H1 (cell line): Measurements from ENCODE around the gene BIRC5. TPM values are rescaled to one million over a fixed set of nuclear protein-coding genes. Genes with fewer than 3 reads are reported as not detected.

Experiments used
- CTCF ChIA-PET: fragments of 300-600 bp; sonication (Branson Sonifier 250); formaldehyde crosslinking; loops from one replicate; lab custom pipeline; 2021; ENCODE audit not compliant: partially characterized antibody; lab: Charles Lee
- POLR2A ChIA-PET: fragments of 300-600 bp; sonication (Branson Sonifier 250); formaldehyde crosslinking; loops from one replicate; lab custom pipeline; 2021; ENCODE audit warnings: inconsistent platforms; ENCODE audit not compliant: partially characterized antibody; lab: Charles Lee
- DNase-seq, 2 experiments: peaks; one replicate each; pipeline versions ENCODE4 v3.0.0 to v3.0.0-alpha.2; 2010 to 2022; ENCODE audit warnings: low spot score in 2 of 2, low read depth in 1 of 2, mixed read lengths in 1 of 2
- FAIRE-seq: peaks from 2 replicates; lab custom pipeline; 2011; peaks lifted over from hg19 to GRCh38; lab: Jason Lieb, UNC
- H2AFZ ChIP-seq: 2 replicates; pipeline ENCODE4 v1.8.1; 2012; ENCODE audit warnings: low read length, inconsistent platforms
- H2AK5ac ChIP-seq: 2 replicates; pipeline ENCODE4 v1.6.1; 2013; ENCODE audit warnings: low read depth, low read length
- H2BK120ac ChIP-seq: replicated peaks from 2 replicates; pipeline ENCODE3; 2013; ENCODE audit warnings: low read depth, low read length, inconsistent platforms
- H2BK12ac ChIP-seq: 2 replicates; pipeline ENCODE4 v1.6.1; 2013; ENCODE audit warnings: low read depth, low read length
- H2BK15ac ChIP-seq: 2 replicates; pipeline ENCODE4 v1.6.1; 2013; ENCODE audit warnings: low read length
- H2BK20ac ChIP-seq: 2 replicates; pipeline ENCODE4 v1.6.1; 2013; ENCODE audit warnings: low read length
- H2BK5ac ChIP-seq: 2 replicates; pipeline ENCODE4 v1.6.1; 2013; ENCODE audit warnings: low read depth, low read length
- H3K14ac ChIP-seq: 2 replicates; pipeline ENCODE4 v1.6.1; 2013; ENCODE audit warnings: inconsistent platforms; ENCODE audit not compliant: insufficient read length
- H3K18ac ChIP-seq: 2 replicates; pipeline ENCODE4 v1.6.1; 2013; ENCODE audit warnings: low read length; ENCODE audit errors: extremely low read depth
- H3K23ac ChIP-seq: 2 replicates; pipeline ENCODE4 v1.6.1; 2013; ENCODE audit warnings: inconsistent platforms; ENCODE audit not compliant: insufficient read length
- H3K23me2 ChIP-seq: 2 replicates; pipeline ENCODE4 v1.6.1; 2013; ENCODE audit warnings: low read depth, low read length
- H3K27ac ChIP-seq: 2 replicates; pipeline ENCODE4 v1.6.1; 2011; ENCODE audit warnings: low read depth, low read length, inconsistent platforms
- H3K27me3 ChIP-seq, 4 experiments: replicated peaks in 1 of 4; 1 replicate in 1 of 4; 2 replicates in 3 of 4; pipeline versions ENCODE4 v1.6.1 to v1.8.1; 2011 to 2013; ENCODE audit warnings: low read length in 3 of 4, mild to moderate bottlenecking in 3 of 4, inconsistent platforms in 2 of 4, mixed read lengths in 2 of 4, moderate library complexity in 1 of 4; ENCODE audit not compliant: control insufficient read depth in 3 of 4, insufficient read depth in 3 of 4; ENCODE audit errors: extremely low read depth in 1 of 4
- H3K36me3 ChIP-seq, 4 experiments: 2 replicates each; pipeline versions ENCODE4 v1.6.1 to v1.8.1; 2011 to 2013; ENCODE audit warnings: mild to moderate bottlenecking in 4 of 4, low read length in 3 of 4, moderate library complexity in 2 of 4, control low read depth in 1 of 4, inconsistent platforms in 1 of 4; ENCODE audit not compliant: insufficient read depth in 4 of 4, control insufficient read depth in 2 of 4
- H3K4ac ChIP-seq: replicated peaks from 2 replicates; pipeline ENCODE3; 2013; ENCODE audit warnings: low read length, low read depth, mixed read lengths, inconsistent platforms; ENCODE audit not compliant: insufficient read length
- H3K4me1 ChIP-seq, 4 experiments: replicated peaks in 1 of 4; 1 replicate in 1 of 4; 2 replicates in 3 of 4; pipeline versions ENCODE4 v1.6.1 to v1.8.1; 2011 to 2013; ENCODE audit warnings: low read length in 3 of 4, inconsistent platforms in 2 of 4, mixed read lengths in 1 of 4; ENCODE audit not compliant: insufficient read depth in 4 of 4, control insufficient read depth in 3 of 4
- H3K4me2 ChIP-seq, 2 experiments: 2 replicates each; pipeline versions ENCODE4 v1.6.1 to v1.8.1; 2011 to 2013; ENCODE audit warnings: low read depth in 2 of 2, low read length in 2 of 2, control low read depth in 1 of 2, inconsistent platforms in 1 of 2, mild to moderate bottlenecking in 1 of 2; ENCODE audit not compliant: insufficient read depth in 1 of 2
- H3K4me3 ChIP-seq, 4 experiments: fragments of 200-600, 300-600 bp in 1 of 4; sonication (generic), shearing (Covaris generic), sonication (Bioruptor Twin) in 1 of 4; 2 replicates each; pipeline versions ENCODE4 v1.5.1 to v1.8.1; 2011 to 2016; ENCODE audit warnings: low read length in 4 of 4, low read depth in 3 of 4, control low read depth in 2 of 4, inconsistent platforms in 2 of 4, mild to moderate bottlenecking in 2 of 4, mixed read lengths in 1 of 4, moderate library complexity in 1 of 4; ENCODE audit not compliant: insufficient read depth in 2 of 4; ENCODE audit errors: extremely low read depth in 1 of 4
- H3K56ac ChIP-seq: replicated peaks from 2 replicates; pipeline ENCODE3; 2013; ENCODE audit warnings: low read depth, mild to moderate bottlenecking, mixed read lengths, low read length, inconsistent platforms; ENCODE audit not compliant: insufficient read length
- H3K79me1 ChIP-seq: 2 replicates; pipeline ENCODE4 v1.6.1; 2013; ENCODE audit warnings: low read depth, low read length, control low read depth
- H3K79me2 ChIP-seq, 2 experiments: 2 replicates each; pipeline versions ENCODE4 v1.6.1 to v1.8.1; 2012 to 2013; ENCODE audit warnings: low read length in 2 of 2, mild to moderate bottlenecking in 2 of 2, inconsistent platforms in 1 of 2; ENCODE audit not compliant: insufficient read depth in 2 of 2, control insufficient read depth in 1 of 2
- H3K9ac ChIP-seq, 4 experiments: replicated peaks in 1 of 4; 1 replicate in 1 of 4; 2 replicates in 3 of 4; pipeline versions ENCODE4 v1.6.1 to v1.8.1; 2011 to 2013; ENCODE audit warnings: low read depth in 3 of 4, low read length in 3 of 4, control low read depth in 2 of 4, mild to moderate bottlenecking in 2 of 4, moderate library complexity in 2 of 4, inconsistent platforms in 1 of 4; ENCODE audit errors: extremely low read depth in 1 of 4
- H3K9me3 ChIP-seq, 2 experiments: 2 replicates each; pipeline versions ENCODE4 v1.6.1 to v1.8.1; 2012 to 2013; ENCODE audit warnings: mild to moderate bottlenecking in 2 of 2, moderate library complexity in 2 of 2, control low read depth in 1 of 2, inconsistent platforms in 1 of 2, low read depth in 1 of 2, low read length in 1 of 2, mixed read lengths in 1 of 2; ENCODE audit not compliant: insufficient read depth in 2 of 2
- H4K20me1 ChIP-seq, 2 experiments: replicated peaks in 1 of 2; 2 replicates each; pipeline versions ENCODE3 to v1.8.1; 2011 to 2013; ENCODE audit warnings: inconsistent platforms in 2 of 2, low read length in 2 of 2, mild to moderate bottlenecking in 1 of 2; ENCODE audit not compliant: insufficient read depth in 2 of 2, control insufficient read depth in 1 of 2
- H4K5ac ChIP-seq: 2 replicates; pipeline ENCODE4 v1.6.1; 2013; ENCODE audit warnings: low read length, low read depth, mixed read lengths, inconsistent platforms; ENCODE audit not compliant: insufficient read length
- H4K8ac ChIP-seq: 2 replicates; pipeline ENCODE4 v1.8.0; 2013; ENCODE audit warnings: mild to moderate bottlenecking, moderate library complexity, low read length, inconsistent platforms; ENCODE audit not compliant: insufficient read depth; ENCODE audit errors: extremely low read depth
- H4K91ac ChIP-seq: replicated peaks from 2 replicates; pipeline ENCODE3; 2013; ENCODE audit warnings: low read length, mixed read lengths, inconsistent platforms; ENCODE audit not compliant: insufficient read length
- EP300 ChIP-seq, 2 experiments: IDR thresholded peaks; 1 replicate in 1 of 2; 2 replicates in 1 of 2; pipeline ENCODE4 v1.6.1; 2011 to 2012; ENCODE audit warnings: low read depth in 2 of 2, low read length in 2 of 2, mild to moderate bottlenecking in 2 of 2, borderline replicate concordance in 1 of 2, inconsistent platforms in 1 of 2, moderate library complexity in 1 of 2
- SP2 ChIP-seq: IDR thresholded peaks from 2 replicates; pipeline ENCODE4 v1.6.1; 2012; ENCODE audit warnings: mild to moderate bottlenecking, low read length, inconsistent platforms
- ZNF274 ChIP-seq: IDR thresholded peaks from 2 replicates; pipeline ENCODE4 v1.7.0; 2012; ENCODE audit warnings: low read length, borderline replicate concordance; ENCODE audit errors: extremely low read depth
- WGBS, 2 experiments: shearing (Covaris generic) in 1 of 2; methylation state at CpG; one replicate each; pipeline versions ENCODE4 v1.1.6 to v1.1.7; 2013 to 2015; ENCODE audit warnings: low lambda C conversion rate in 2 of 2, mixed read lengths in 2 of 2, inconsistent platforms in 1 of 2, low coverage in 1 of 2, missing lambda C conversion rate in 1 of 2; ENCODE audit not compliant: insufficient replicate concordance in 2 of 2, insufficient coverage in 1 of 2, insufficient read length in 1 of 2; ENCODE audit errors: extremely low coverage in 1 of 2, missing lambda C conversion rate in 1 of 2; 5-methylcytosine and 5-hydroxymethylcytosine counted together
- polyA plus RNA-seq, 7 experiments: library from polyadenylated mRNA; depleted of rRNA in 3 of 7; stranded (reverse) in 5 of 7; unstranded in 2 of 7; fragments of >200 nt in 5 of 7; fragments of 200-250 nt in 2 of 7; gene quantifications; 1 replicate in 5 of 7; 2 replicates in 1 of 7; 4 replicates in 1 of 7; pipeline versions ENCODE4 v1.2.1 to v1.2.3, GENCODE V29; 2011 to 2013; ENCODE audit warnings: missing spikeins in 2 of 7, mixed read lengths in 2 of 7
- total RNA-seq: library from RNA; stranded (reverse); fragmentation: NEBNext Ultra II Directional; extraction: Animal tissue kit (Norgen Biotek cat#: 25700); gene quantifications from 2 replicates; pipeline ENCODE4 v1.2.1, GENCODE V29; 2021

BIRC5 gene
- total and polyA plus RNA-seq, 2 of the 8 experiments (the other 6 are each of a cell fraction or from before 2014, with no cell fraction given): 42.2 to 108 TPM

GRCh38 chr17:78252111-78252634 lies 38.1 kb downstream of the BIRC5 start:
- H2BK5ac ChIP-seq: no peak overlapping the region

More at GRCh38 chr17:78252111-78252634, 38.1 kb downstream of the BIRC5 start:
- no peak overlapping the region for H3K4me3 ChIP-seq
- H3K56ac ChIP-seq: no peak overlapping the region
- H2BK120ac ChIP-seq: no peak overlapping the region
- H4K5ac ChIP-seq: no peak overlapping the region
- H3K4ac ChIP-seq: no peak overlapping the region
- H4K8ac ChIP-seq: no peak overlapping the region
- 88% methylated on average over 12 of the region's 12 CpGs; no CpG with 5 or more reads in 1 of the 2 experiments for WGBS, 2 experiments
- peak overlapping the region; percentile 3 for H4K91ac ChIP-seq
- no peaks in the 10 kb centered on the region for H4K20me1 ChIP-seq
- H3K23ac ChIP-seq: no peak overlapping the region
- no peaks in the 10 kb centered on the region for H3K79me2 ChIP-seq
- DNase-seq (no peak), FAIRE-seq (no peak)
- no peak overlapping the region for H2BK15ac ChIP-seq
- H2AK5ac ChIP-seq: 0 out of 2 replicates have a peak overlapping the region, but pooled peaks have one; percentile 68
- peaks cover 0 to 25% (median 17%) of the 10 kb centered on the region in 4 experiments; a peak in 6 of 7 replicates for H3K4me1 ChIP-seq
- no peaks in the 10 kb centered on the region for H3K79me1 ChIP-seq
- ChIA-PET POLR2A (interaction anchor here (0.6 to 3.1 kb wide), 5 partner anchors 8 to 214 kb away, joined by 3 to 19 read pairs (median 6); no protein-coding TSS in a partner anchor), CTCF (interaction anchor here (0.6 to 5.6 kb wide), 28 partner anchors 11 to 240 kb away, joined by 3 to 53 read pairs (median 10); partner anchors contain the start of gene TMEM235)
- no peaks in the 10 kb centered on the region for H3K27me3 ChIP-seq
- no peak overlapping the region for H2AFZ ChIP-seq
- H3K36me3 ChIP-seq: no peaks in the 10 kb centered on the region
- H3K23me2 ChIP-seq: peaks cover 4% of the 10 kb centered on the region; the same call in 1 of the 2 replicates
- H3K18ac ChIP-seq: no peak overlapping the region; the same call in none of the 2 replicates
- H3K4me2 ChIP-seq: no peak overlapping the region
- H3K14ac ChIP-seq: no peak overlapping the region
- H2BK20ac ChIP-seq: no peak overlapping the region; the same call in 1 of the 2 replicates
- H3K9me3 ChIP-seq: no peaks in the 10 kb centered on the region
- H3K27ac ChIP-seq: no peak overlapping the region
- 0 out of 2 replicates have a peak overlapping the region, but pooled peaks have one; percentile 27 for H2BK12ac ChIP-seq
- no peak for TF ChIP-seq ZNF274
- TF ChIP-seq SP2: no peak
- no peak for TF ChIP-seq EP300 (IDR thresholded peaks at IDR 0.05; ENCODE audit: borderline replicate concordance in 1 of 2, low read depth in 2 of 2, low read length in 2 of 2)
- H3K9ac ChIP-seq: no peak overlapping the region
